Stimulated activated CD8-positive, alpha-beta memory T cell treated with anti-CD3 and anti-CD28 coated beads, Interleukin-4, amount 100 ng/mL, for 4 hours (primary cell): Measurements from ENCODE around the gene ALB.
"Not testable (repeated sequence)": the region's sequence is repeated elsewhere in the genome, so short reads cannot be mapped to it uniquely, and the experiment has no call there.

ENCODE experiments used
- DNase-seq, 2 donors: peaks; one replicate each; pipeline ENCODE4 v3.0.0-alpha.2; 2020; ENCODE audit warnings: low read depth in 2 of 2, low spot score in 1 of 2

The ALB gene

GRCh38 chr4:73404042-73404441 is at the start of gene ALB:
ALB (plus strand) TSS chr4:73404287; CDS start chr4:73404328, 41 bp downstream.
- no peak for DNase-seq

- DNase-seq: not testable (repeated sequence)
Measured at GRCh38 chr4:73357174-73357573, 46.9 kb upstream of the ALB start.

- not testable (repeated sequence) for DNase-seq
Measured at GRCh38 chr4:73369506-73370199, 34.4 kb upstream of the ALB start.

- DNase-seq: no peak
Measured at GRCh38 chr4:73375328-73375741, 28.8 kb upstream of the ALB start.

GRCh38 chr4:73376251-73376650 is 27.8 kb upstream of the ALB start:
- no peak for DNase-seq

- no peak for DNase-seq
Measured at GRCh38 chr4:73376976-73377375, 27.1 kb upstream of the ALB start.

GRCh38 chr4:73378887-73379286 is 25.2 kb upstream of the ALB start:
- DNase-seq: no peak

GRCh38 chr4:73379946-73380345 is 24.1 kb upstream of the ALB start:
- DNase-seq: no peak

GRCh38 chr4:73381214-73381613 is 22.9 kb upstream of the ALB start:
- no peak for DNase-seq

- DNase-seq: no peak
Measured at GRCh38 chr4:73383452-73383851, 20.6 kb upstream of the ALB start.

- no peak for DNase-seq
Measured at GRCh38 chr4:73387552-73387951, 16.5 kb upstream of the ALB start.

GRCh38 chr4:73388887-73389286 is 15.2 kb upstream of the ALB start:
- no peak for DNase-seq

GRCh38 chr4:73389663-73390062 is 14.4 kb upstream of the ALB start:
- not testable (repeated sequence) for DNase-seq

- no peak for DNase-seq
Measured at GRCh38 chr4:73391774-73392173, 12.3 kb upstream of the ALB start.

GRCh38 chr4:73392936-73393335 is 11.2 kb upstream of the ALB start:
- no peak for DNase-seq

GRCh38 chr4:73396304-73396703 is 7.8 kb upstream of the ALB start:
- no peak for DNase-seq

- no peak for DNase-seq
Measured at GRCh38 chr4:73396993-73397972, 6.8 kb upstream of the ALB start.

- no peak for DNase-seq
Measured at GRCh38 chr4:73401412-73401811, 2.7 kb upstream of the ALB start.

- DNase-seq: no peak
Measured at GRCh38 chr4:73404457-73404856, 370 bp downstream of the ALB start.

GRCh38 chr4:73405138-73405537 is 1.1 kb downstream of the ALB start:
- DNase-seq: no peak

GRCh38 chr4:73406548-73406875 is 2.4 kb downstream of the ALB start:
- DNase-seq: no peak

- DNase-seq: no peak
Measured at GRCh38 chr4:73407227-73407673, 3.2 kb downstream of the ALB start.
